T-cell (primary cell): ENCODE results near the gene ANTXRL. TPM values are rescaled to one million over a fixed set of nuclear protein-coding genes. Genes with fewer than 3 reads are reported as not detected.

Experiments used
- ATAC-seq, 4 experiments: fragments of 200-7000 bp in 3 of 4; fragments of 150-1000 bp in 1 of 4; cut with Tn5 transposase; replicated peaks in 1 of 4; 1 replicate in 3 of 4; 2 replicates in 1 of 4; pipeline ENCODE4 v1.10.0; 2021; ENCODE audit warnings: moderate library complexity in 3 of 4, mild to moderate bottlenecking in 2 of 4, moderate number of reproducible peaks in 1 of 4
- CTCF ChIA-PET, 2 donors: fragments of 300-600 bp; sonication (Branson Sonifier 250); formaldehyde crosslinking; loops; one replicate each; lab custom pipeline; 2022; ENCODE audit warnings: antibody characterized with exemption in 2 of 2; lab: Charles Lee
- POLR2A ChIA-PET, 2 donors: fragments of 300-600 bp; sonication (Branson Sonifier 250); formaldehyde crosslinking; loops; one replicate each; lab custom pipeline; 2022; ENCODE audit warnings: antibody characterized with exemption in 2 of 2; lab: Charles Lee
- DNase-seq, 35 experiments: peaks; one replicate each; pipeline versions ENCODE4 v3.0.0 to v3.0.0-alpha.2; 2013 to 2023
- H3K27ac ChIP-seq: one replicate; pipeline ENCODE4 v1.5.1; 2013; ENCODE audit warnings: low read length
- H3K27me3 ChIP-seq, 2 experiments: replicated peaks in 1 of 2; 1 replicate in 1 of 2; 2 replicates in 1 of 2; pipeline versions ENCODE4 v1.6.1 to v1.7.0; 2013; ENCODE audit warnings: low read length in 1 of 2, mixed read lengths in 1 of 2; ENCODE audit not compliant: control insufficient read depth in 2 of 2, insufficient read depth in 2 of 2; ENCODE audit errors: extremely low read depth in 1 of 2
- H3K36me3 ChIP-seq, 2 donors: 1 replicate in 1 of 2; 2 replicates in 1 of 2; pipeline versions ENCODE4 v1.6.1 to v1.7.0; 2013; ENCODE audit warnings: low read length in 1 of 2; ENCODE audit not compliant: control insufficient read depth in 2 of 2, insufficient read depth in 1 of 2; ENCODE audit errors: extremely low read depth in 1 of 2
- H3K4me1 ChIP-seq, 2 experiments: 1 replicate in 1 of 2; 2 replicates in 1 of 2; pipeline versions ENCODE4 v1.6.1 to v1.7.0; 2013; ENCODE audit warnings: low read length in 2 of 2, mixed read lengths in 1 of 2; ENCODE audit not compliant: insufficient read depth in 2 of 2, control insufficient read depth in 1 of 2; ENCODE audit errors: extremely low read depth in 1 of 2
- H3K4me3 ChIP-seq, 2 donors: 1 replicate in 1 of 2; 2 replicates in 1 of 2; pipeline versions ENCODE4 v1.5.1 to v1.7.0; 2013; ENCODE audit warnings: mild to moderate bottlenecking in 2 of 2, low read length in 1 of 2, moderate library complexity in 1 of 2; ENCODE audit not compliant: control insufficient read depth in 1 of 2; ENCODE audit errors: extremely low read depth in 1 of 2
- H3K9me3 ChIP-seq: 2 replicates; pipeline ENCODE4 v1.7.0; 2013
- H3K27ac Mint-ChIP-seq, 2 donors: one replicate each; pipeline ENCODE4 v1.8.0; 2020 to 2021; ENCODE audit warnings: mild to moderate bottlenecking in 2 of 2, mixed read lengths in 2 of 2
- H3K27me3 Mint-ChIP-seq, 2 donors: one replicate each; pipeline ENCODE4 v1.8.0; 2021 to 2022; ENCODE audit warnings: mixed read lengths in 2 of 2
- H3K36me3 Mint-ChIP-seq: one replicate; pipeline ENCODE4 v1.8.0; 2021; ENCODE audit warnings: mixed read lengths
- H3K4me1 Mint-ChIP-seq, 3 donors: one replicate each; pipeline ENCODE4 v1.8.0; 2020 to 2022; ENCODE audit warnings: mixed read lengths in 3 of 3, mild to moderate bottlenecking in 1 of 3
- H3K4me3 Mint-ChIP-seq, 3 donors: one replicate each; pipeline ENCODE4 v1.8.0; 2020 to 2022; ENCODE audit warnings: mild to moderate bottlenecking in 3 of 3, mixed read lengths in 3 of 3, moderate library complexity in 3 of 3
- H3K9me3 Mint-ChIP-seq, 3 donors: one replicate each; pipeline ENCODE4 v1.8.0; 2020 to 2022; ENCODE audit warnings: mixed read lengths in 3 of 3
- WGBS: methylation state at CpG from one replicate; pipeline ENCODE4 v1.1.5; 2013; ENCODE audit warnings: missing lambda C conversion rate; ENCODE audit not compliant: insufficient coverage; 5-methylcytosine and 5-hydroxymethylcytosine counted together
- total RNA-seq, 35 experiments: library from RNA in 6 of 35; stranded (reverse) in 6 of 35; fragments of 120-200 nt in 1 of 35; gene quantifications; one replicate each; pipeline versions ENCODE4 v1.2.1 to v1.2.4 and lab custom pipeline; 2013 to 2026

Gene ANTXRL
- total RNA-seq, 5 donors from 2014 or later (not counting 1 experiment from before 2014, with no cell fraction given) = 0.69 to 1.0 TPM; not detected in 3

DNA sequence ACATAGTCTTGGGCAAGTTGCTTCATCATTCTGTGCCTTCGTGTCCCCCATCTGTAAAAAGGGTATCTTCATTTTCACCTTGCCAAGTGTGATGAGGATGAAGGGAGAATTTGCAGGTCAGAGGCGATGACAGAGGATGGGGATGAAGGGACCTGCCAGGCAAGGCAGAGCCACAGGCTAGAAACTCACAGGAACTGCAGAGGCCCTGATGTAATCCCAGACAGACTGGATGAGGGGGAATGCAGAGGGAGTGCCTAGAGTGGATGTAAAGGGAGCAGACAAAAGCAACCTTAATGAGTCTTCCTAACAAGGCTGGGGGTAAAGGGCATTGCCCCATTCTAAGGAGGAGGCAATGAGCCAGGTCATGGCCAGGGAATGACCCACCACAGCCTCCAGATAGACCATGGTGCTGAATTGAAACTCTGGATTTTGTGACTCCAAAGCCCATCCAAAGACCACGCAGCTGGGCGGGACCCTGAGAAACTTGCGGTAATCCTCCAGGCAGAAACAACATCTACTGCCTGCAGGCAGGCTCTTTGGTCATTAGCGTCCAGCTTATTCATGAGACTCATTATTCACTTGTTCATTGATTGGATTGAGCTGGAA lies 1.9 kb downstream of the ANTXRL start:
- H3K4me1 ChIP-seq = peaks cover 2 to 10% of the 10 kb centered on the region in 2 experiments
- H3K27me3 ChIP-seq = peaks cover 0 to 18% of the 10 kb centered on the region in 2 experiments
- no peaks in the 10 kb centered on the region for H3K36me3 ChIP-seq
- Mint-ChIP-seq H3K4me1 (peaks cover 8 to 14% (median 13%) of the 10 kb centered on the region in 3 donors), H3K27me3 (peaks cover 0 to under 1% of the 10 kb centered on the region in 2 donors), H3K27ac (no peak overlapping the region), H3K36me3 (no peaks in the 10 kb centered on the region), H3K9me3 (no peaks in the 10 kb centered on the region), H3K4me3 (no peak overlapping the region)
- no peak for ATAC-seq
- POLR2A ChIA-PET = no interaction called here
- DNase-seq = no peak
- WGBS = 85% methylated on average over 4 of the region's 6 CpGs
- no peak overlapping the region for H3K4me3 ChIP-seq
- CTCF ChIA-PET = no interaction called here
- H3K27ac ChIP-seq = no peak overlapping the region
- no peaks in the 10 kb centered on the region for H3K9me3 ChIP-seq

GRCh38 chr10:46289209-46289810 lies 2.5 kb downstream of the ANTXRL start:
- H3K9me3 Mint-ChIP-seq = no peaks in the 10 kb centered on the region
- Histone ChIP-seq H3K36me3 (no peaks in the 10 kb centered on the region), H3K4me3 (no peak overlapping the region), H3K9me3 (no peaks in the 10 kb centered on the region), H3K27ac (no peak overlapping the region), H3K4me1 (peaks cover 2 to 4% of the 10 kb centered on the region in 2 experiments), H3K27me3 (peaks cover 0 to 20% of the 10 kb centered on the region in 2 experiments)
- H3K27ac Mint-ChIP-seq = no peak overlapping the region
- WGBS = 94% methylated on average over 3 of the region's 7 CpGs
- H3K4me3 Mint-ChIP-seq = no peak overlapping the region
- H3K27me3 Mint-ChIP-seq = no peaks in the 10 kb centered on the region
- no peaks in the 10 kb centered on the region for H3K36me3 Mint-ChIP-seq
- no peak for DNase-seq
- no peak for ATAC-seq
- CTCF ChIA-PET = no interaction called here
- POLR2A ChIA-PET = no interaction called here
- peaks cover 3 to 9% (median 7%) of the 10 kb centered on the region in 3 donors for H3K4me1 Mint-ChIP-seq

DNA sequence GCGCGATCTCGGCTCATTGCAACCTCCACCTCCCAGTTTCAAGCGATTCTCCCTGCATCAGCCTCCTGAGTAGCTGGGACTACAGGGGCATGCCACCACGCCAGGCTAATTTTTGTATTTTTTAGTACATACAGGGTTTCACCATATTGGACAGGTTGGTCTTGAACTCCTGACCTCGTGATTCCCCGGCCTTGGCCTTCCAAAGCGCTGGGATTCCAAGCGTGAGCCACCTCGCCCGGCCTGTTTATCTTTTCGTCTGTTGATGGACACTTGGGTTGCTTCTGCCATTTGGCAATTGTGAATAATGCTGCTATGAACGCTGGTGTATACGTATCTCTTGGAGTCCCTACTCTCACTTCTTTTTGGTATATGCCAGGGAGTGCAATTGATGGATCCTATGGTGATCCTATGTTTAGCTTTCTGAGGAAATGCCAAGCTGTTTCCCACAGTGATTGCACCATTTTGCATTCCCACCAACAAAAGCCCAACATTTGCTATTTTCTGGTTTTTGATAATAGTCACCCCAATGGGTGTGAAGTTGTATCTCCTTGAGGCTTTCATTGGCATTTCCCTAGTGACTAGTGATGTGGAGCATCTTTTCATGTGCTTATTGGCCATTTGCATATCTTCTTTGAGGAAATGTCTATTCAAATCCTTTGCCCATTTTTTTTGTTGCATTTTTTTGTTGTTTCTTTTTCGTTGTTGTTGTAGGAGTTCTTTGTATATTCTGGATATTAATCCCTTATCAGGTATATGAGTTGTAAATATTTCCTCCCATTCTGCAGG lies 3.5 kb downstream of the ANTXRL start:
- H3K27ac ChIP-seq = no peak overlapping the region
- no peaks in the 10 kb centered on the region for H3K27me3 Mint-ChIP-seq
- POLR2A ChIA-PET = no interaction called here
- H3K36me3 ChIP-seq = no peaks in the 10 kb centered on the region
- no peaks in the 10 kb centered on the region for H3K36me3 Mint-ChIP-seq
- H3K9me3 Mint-ChIP-seq = no peaks in the 10 kb centered on the region
- CTCF ChIA-PET = no interaction called here
- peaks cover under 1 to 5% of the 10 kb centered on the region in 2 experiments for H3K4me1 ChIP-seq
- no peak overlapping the region for H3K4me3 Mint-ChIP-seq
- DNase-seq (no peak), ATAC-seq (no peak)
- peaks cover 0 to 19% of the 10 kb centered on the region in 2 experiments for H3K27me3 ChIP-seq
- no peaks in the 10 kb centered on the region for H3K9me3 ChIP-seq
- H3K4me1 Mint-ChIP-seq = peaks cover under 1 to 4% (median 2%) of the 10 kb centered on the region in 3 donors
- 83% methylated on average over 5 of the region's 15 CpGs for WGBS
- H3K27ac Mint-ChIP-seq = no peak overlapping the region
- H3K4me3 ChIP-seq = no peak overlapping the region

DNA sequence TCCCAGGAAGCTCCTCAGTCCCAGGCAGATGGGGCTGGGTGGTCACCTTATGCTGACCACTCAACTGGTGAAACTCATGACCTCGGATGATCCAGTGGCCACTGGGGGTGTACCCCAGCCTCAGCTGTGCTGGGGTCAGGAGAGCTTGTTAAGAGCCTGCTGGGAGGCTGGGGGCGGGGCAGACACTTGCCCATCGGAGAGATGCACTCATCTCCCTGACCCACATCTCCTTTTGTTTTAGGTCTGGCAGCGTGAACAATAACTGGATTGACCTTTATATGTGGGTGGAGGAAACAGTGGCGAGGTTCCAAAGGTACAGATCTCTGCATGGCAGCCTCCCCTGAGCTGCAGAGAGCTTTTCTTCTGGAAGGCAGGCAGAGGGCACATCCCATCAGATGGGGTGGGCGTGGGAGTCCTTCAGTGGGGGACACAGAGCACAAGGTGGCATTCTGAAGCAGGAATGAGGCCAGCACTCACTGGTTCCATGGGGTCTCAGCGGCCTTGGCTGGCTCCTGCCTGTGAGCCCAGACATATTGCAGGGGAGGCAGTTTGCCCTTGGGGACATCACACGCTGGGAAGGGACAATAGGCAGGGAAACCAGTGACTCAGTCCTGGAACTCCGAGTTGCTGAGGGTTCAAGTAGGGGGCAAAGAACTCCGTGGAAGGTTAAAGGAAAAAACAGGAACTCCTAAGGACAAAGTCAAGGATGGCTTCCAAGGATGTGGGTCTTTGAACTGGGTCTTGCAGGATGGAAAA lies 5.2 kb downstream of the ANTXRL start:
- CTCF ChIA-PET = no interaction called here
- ATAC-seq (no peak), DNase-seq (peak in 1 of 35 experiments; percentile 9)
- no peak overlapping the region for H3K4me3 ChIP-seq
- no peaks in the 10 kb centered on the region for H3K9me3 Mint-ChIP-seq
- peaks cover 0 to 3% of the 10 kb centered on the region in 2 experiments for H3K4me1 ChIP-seq
- H3K27ac Mint-ChIP-seq = no peak overlapping the region
- WGBS = 81% methylated on average over 7 of the region's 10 CpGs
- POLR2A ChIA-PET = no interaction called here
- H3K27me3 ChIP-seq = peaks cover 0 to 16% of the 10 kb centered on the region in 2 experiments
- H3K4me3 Mint-ChIP-seq = no peak overlapping the region
- no peaks in the 10 kb centered on the region for H3K36me3 Mint-ChIP-seq
- H3K36me3 ChIP-seq = no peaks in the 10 kb centered on the region
- no peaks in the 10 kb centered on the region for H3K27me3 Mint-ChIP-seq
- no peaks in the 10 kb centered on the region for H3K4me1 Mint-ChIP-seq
- no peak overlapping the region for H3K27ac ChIP-seq
- H3K9me3 ChIP-seq = no peaks in the 10 kb centered on the region

DNA sequence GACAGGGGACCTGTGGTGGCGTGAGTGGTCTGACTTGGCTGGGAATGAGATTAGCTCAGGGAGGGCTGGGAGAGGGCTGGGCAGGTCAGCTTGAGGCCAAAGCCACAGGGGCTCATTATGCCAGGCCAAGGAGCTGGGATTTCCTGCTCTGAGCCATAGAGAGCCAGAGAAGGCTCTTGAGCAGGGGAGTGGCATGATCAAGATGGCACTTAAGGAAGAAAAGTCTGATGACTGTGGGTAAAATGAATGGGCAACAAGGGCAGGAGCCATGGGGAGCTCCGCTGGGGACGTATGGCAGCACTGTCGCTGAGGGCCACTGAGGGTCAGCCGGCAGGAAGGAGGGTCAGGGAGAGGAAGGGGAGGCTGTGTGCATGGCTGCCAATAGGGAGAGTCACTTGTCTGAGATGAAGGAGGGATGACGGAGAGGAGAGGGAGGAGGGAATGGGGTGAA lies 5.8 kb downstream of the ANTXRL start:
- POLR2A ChIA-PET = no interaction called here
- Histone ChIP-seq H3K4me1 (peaks cover 2 to 5% of the 10 kb centered on the region in 2 experiments), H3K27ac (no peak overlapping the region), H3K36me3 (no peaks in the 10 kb centered on the region), H3K4me3 (no peak overlapping the region), H3K9me3 (no peaks in the 10 kb centered on the region), H3K27me3 (peaks cover 0 to 16% of the 10 kb centered on the region in 2 experiments)
- WGBS = 88% methylated on average over 6 of the region's 6 CpGs
- Mint-ChIP-seq H3K27ac (no peak overlapping the region), H3K4me3 (no peak overlapping the region), H3K27me3 (no peaks in the 10 kb centered on the region), H3K9me3 (no peaks in the 10 kb centered on the region), H3K36me3 (no peaks in the 10 kb centered on the region), H3K4me1 (peaks cover 0 to 1% (median 0%) of the 10 kb centered on the region in 3 donors)
- no peak for DNase-seq
- ATAC-seq = no peak
- CTCF ChIA-PET = no interaction called here

GRCh38 chr10:46293228-46293627 lies 6.4 kb downstream of the ANTXRL start:
- CTCF ChIA-PET = no interaction called here
- H3K36me3 Mint-ChIP-seq = no peaks in the 10 kb centered on the region
- POLR2A ChIA-PET = no interaction called here
- ATAC-seq (no peak), DNase-seq (no peak)
- H3K4me3 ChIP-seq = no peak overlapping the region
- peaks cover 8 to 10% of the 10 kb centered on the region in 2 experiments for H3K4me1 ChIP-seq
- peaks cover 2 to 7% (median 5%) of the 10 kb centered on the region in 3 donors for H3K4me1 Mint-ChIP-seq
- 83% methylated on average over 6 of the region's 8 CpGs for WGBS
- H3K27me3 Mint-ChIP-seq = no peaks in the 10 kb centered on the region
- H3K27ac Mint-ChIP-seq = no peak overlapping the region
- no peak overlapping the region for H3K27ac ChIP-seq
- no peaks in the 10 kb centered on the region for H3K9me3 Mint-ChIP-seq
- H3K27me3 ChIP-seq = peaks cover 0 to 16% of the 10 kb centered on the region in 2 experiments
- H3K4me3 Mint-ChIP-seq = no peak overlapping the region
- H3K9me3 ChIP-seq = no peaks in the 10 kb centered on the region
- H3K36me3 ChIP-seq = no peaks in the 10 kb centered on the region
